Measurements from ENCODE around the gene GPNMB. TPM values are rescaled to one million over a fixed set of nuclear protein-coding genes. Genes with fewer than 3 reads are reported as not detected.

GPNMB gene
- total RNA-seq, 4 donors from 2014 or later: 47.4 to 156 (median 72.5) TPM

DNA sequence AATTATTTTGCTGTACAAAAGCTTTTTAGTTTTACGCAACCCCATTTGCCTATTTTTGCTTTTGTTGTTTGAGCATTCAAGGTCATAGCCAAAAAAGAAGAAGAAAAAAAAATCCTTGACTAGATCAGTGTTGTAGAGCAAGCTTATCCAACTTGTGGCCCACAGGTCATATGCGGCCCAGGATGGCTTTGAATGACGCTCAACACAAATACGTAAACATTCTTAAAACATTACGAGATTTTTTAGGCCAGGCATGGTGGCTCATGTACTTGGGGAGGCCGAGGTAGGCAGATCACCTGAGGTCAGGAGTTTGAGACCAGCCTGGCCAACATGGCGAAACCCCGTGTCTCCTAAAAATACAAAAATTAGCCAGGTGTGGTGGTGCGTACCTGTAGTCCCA, 44.4 kb downstream of the GPNMB start:
- H3K27ac ChIP-seq: no peak overlapping the region
- no peaks in the 10 kb centered on the region for H3K4me1 ChIP-seq
- DNase-seq (ENCODE audit: low spot score in 2 of 2): no peak
- 85 to 88% methylated on average over 9 of the region's 9 CpGs for WGBS, 2 donors
- H3K4me3 ChIP-seq: no peak overlapping the region
- H3K9me3 ChIP-seq: no peaks in the 10 kb centered on the region
- H3K27me3 ChIP-seq: no peaks in the 10 kb centered on the region
- TF ChIP-seq EP300 (IDR thresholded peaks at IDR 0.05) (no peak), POLR2A (IDR thresholded peaks at IDR 0.05) (no peak)
- TF ChIP-seq, protein P1, sequence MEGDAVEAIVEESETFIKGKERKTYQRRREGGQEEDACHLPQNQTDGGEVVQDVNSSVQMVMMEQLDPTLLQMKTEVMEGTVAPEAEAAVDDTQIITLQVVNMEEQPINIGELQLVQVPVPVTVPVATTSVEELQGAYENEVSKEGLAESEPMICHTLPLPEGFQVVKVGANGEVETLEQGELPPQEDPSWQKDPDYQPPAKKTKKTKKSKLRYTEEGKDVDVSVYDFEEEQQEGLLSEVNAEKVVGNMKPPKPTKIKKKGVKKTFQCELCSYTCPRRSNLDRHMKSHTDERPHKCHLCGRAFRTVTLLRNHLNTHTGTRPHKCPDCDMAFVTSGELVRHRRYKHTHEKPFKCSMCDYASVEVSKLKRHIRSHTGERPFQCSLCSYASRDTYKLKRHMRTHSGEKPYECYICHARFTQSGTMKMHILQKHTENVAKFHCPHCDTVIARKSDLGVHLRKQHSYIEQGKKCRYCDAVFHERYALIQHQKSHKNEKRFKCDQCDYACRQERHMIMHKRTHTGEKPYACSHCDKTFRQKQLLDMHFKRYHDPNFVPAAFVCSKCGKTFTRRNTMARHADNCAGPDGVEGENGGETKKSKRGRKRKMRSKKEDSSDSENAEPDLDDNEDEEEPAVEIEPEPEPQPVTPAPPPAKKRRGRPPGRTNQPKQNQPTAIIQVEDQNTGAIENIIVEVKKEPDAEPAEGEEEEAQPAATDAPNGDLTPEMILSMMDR (IDR thresholded peaks at IDR 0.05): no peak
- H3K36me3 ChIP-seq: no peaks in the 10 kb centered on the region

DNA sequence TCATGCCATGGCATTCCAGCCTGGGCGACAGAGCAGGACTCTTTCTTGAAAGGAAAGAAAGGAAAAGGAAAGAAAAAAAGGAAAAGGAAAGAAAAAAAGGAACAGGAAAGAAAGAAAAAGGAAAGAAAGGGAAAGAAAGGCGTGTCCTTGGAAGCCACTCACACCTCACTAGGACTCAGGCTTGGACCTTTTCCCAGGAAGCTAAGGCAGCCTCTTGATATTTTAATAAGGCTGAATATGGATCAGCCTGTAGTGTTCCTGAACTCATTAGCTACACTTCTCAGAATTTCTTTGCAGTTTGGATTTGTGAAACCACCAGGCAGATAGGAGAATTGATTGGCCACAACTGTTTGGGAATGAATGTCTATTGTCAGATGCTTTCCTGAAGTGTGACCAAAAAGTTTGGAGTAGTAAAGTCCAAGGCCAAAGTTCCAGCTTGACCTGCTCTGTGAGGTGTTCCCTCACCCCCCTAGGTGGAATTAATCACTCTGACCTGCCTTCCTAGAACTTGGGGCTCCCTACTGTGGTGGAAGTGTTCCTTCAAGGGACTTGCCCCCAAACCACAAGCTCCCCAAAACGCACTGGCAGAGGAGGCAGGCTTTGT, 45.5 kb downstream of the GPNMB start:
- WGBS, 2 donors: 76 to 83% methylated on average over 3 of the region's 3 CpGs
- DNase-seq (ENCODE audit: low spot score in 2 of 2): no peak
- TF ChIP-seq, protein P1 (IDR thresholded peaks at IDR 0.05): no peak
- TF ChIP-seq POLR2A (IDR thresholded peaks at IDR 0.05) (no peak), EP300 (IDR thresholded peaks at IDR 0.05) (no peak)
- H3K36me3 ChIP-seq: no peaks in the 10 kb centered on the region
- no peak overlapping the region for H3K27ac ChIP-seq
- H3K9me3 ChIP-seq: no peaks in the 10 kb centered on the region
- no peak overlapping the region for H3K4me3 ChIP-seq
- H3K27me3 ChIP-seq: no peaks in the 10 kb centered on the region
- no peaks in the 10 kb centered on the region for H3K4me1 ChIP-seq

DNA sequence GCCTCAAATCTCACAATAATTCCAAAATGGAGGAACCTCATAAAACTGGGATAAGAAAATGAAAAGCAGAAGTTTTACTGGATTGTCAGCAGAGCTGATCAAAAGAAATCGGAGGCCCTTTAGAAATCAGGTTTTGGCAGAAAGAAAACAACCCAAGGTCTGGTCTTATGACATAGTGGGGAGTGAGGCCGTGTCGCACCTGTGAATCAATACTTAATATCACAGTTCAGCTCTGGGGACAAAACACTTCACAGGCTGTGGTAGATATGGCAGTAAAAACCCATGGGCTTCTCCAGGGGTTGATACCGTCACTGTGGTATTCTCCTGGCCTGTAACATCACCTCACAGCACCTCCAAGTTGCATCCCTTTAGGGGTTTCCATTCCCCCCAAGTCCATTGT, 46.0 kb downstream of the GPNMB start:
- Histone ChIP-seq H3K9me3 (no peaks in the 10 kb centered on the region), H3K36me3 (no peaks in the 10 kb centered on the region), H3K27ac (no peak overlapping the region), H3K4me3 (no peak overlapping the region), H3K27me3 (no peaks in the 10 kb centered on the region), H3K4me1 (peaks cover 0 to 3% (median 0%) of the 10 kb centered on the region in 4 donors)
- WGBS, 2 donors: 92 to 97% methylated on average over 4 of the region's 4 CpGs
- DNase-seq (ENCODE audit: low spot score in 2 of 2): no peak
- TF ChIP-seq, protein P1 (IDR thresholded peaks at IDR 0.05): no peak
- TF ChIP-seq POLR2A (IDR thresholded peaks at IDR 0.05): no peak
- TF ChIP-seq EP300 (IDR thresholded peaks at IDR 0.05): no peak

DNA sequence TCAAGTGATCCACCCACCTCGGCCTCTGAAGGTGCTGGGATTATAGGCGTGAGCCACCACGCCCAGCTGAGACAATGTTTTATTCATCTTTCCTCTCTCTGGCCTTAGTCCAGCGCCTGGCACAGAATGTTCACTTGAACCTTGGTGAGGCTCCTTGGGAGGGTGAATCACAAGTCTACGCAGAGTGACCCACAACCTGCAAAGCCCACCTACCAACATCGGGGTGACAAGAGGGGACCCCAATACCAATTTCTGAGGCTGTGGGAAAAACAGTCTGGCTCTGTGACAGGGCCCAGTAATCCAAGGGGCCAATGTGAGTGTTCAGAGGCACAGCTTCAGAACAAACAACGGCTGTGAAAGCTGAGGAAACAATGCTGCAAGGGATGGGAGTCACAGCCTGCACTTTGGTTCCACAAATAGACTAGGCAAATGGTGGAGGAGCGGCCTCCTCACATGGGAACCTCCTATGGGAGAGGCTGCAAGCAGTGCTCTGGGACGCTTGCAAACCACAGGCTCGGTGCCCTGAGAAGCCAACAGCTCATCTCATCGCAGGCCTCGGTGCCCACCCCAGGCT, 47.0 kb downstream of the GPNMB start:
- DNase-seq (ENCODE audit: low spot score in 2 of 2): no peak
- TF ChIP-seq, protein P1 (IDR thresholded peaks at IDR 0.05): no peak
- no peak for TF ChIP-seq EP300 (IDR thresholded peaks at IDR 0.05)
- no peak for TF ChIP-seq POLR2A (IDR thresholded peaks at IDR 0.05)
- H3K36me3 ChIP-seq: no peaks in the 10 kb centered on the region
- no peak overlapping the region for H3K4me3 ChIP-seq
- H3K9me3 ChIP-seq: no peaks in the 10 kb centered on the region
- WGBS, 2 donors: 71 to 75% methylated on average over 12 of the region's 12 CpGs
- peaks cover 0 to 12% (median 0%) of the 10 kb centered on the region in 4 donors for H3K4me1 ChIP-seq
- H3K27ac ChIP-seq: no peak overlapping the region
- H3K27me3 ChIP-seq: no peaks in the 10 kb centered on the region

DNA sequence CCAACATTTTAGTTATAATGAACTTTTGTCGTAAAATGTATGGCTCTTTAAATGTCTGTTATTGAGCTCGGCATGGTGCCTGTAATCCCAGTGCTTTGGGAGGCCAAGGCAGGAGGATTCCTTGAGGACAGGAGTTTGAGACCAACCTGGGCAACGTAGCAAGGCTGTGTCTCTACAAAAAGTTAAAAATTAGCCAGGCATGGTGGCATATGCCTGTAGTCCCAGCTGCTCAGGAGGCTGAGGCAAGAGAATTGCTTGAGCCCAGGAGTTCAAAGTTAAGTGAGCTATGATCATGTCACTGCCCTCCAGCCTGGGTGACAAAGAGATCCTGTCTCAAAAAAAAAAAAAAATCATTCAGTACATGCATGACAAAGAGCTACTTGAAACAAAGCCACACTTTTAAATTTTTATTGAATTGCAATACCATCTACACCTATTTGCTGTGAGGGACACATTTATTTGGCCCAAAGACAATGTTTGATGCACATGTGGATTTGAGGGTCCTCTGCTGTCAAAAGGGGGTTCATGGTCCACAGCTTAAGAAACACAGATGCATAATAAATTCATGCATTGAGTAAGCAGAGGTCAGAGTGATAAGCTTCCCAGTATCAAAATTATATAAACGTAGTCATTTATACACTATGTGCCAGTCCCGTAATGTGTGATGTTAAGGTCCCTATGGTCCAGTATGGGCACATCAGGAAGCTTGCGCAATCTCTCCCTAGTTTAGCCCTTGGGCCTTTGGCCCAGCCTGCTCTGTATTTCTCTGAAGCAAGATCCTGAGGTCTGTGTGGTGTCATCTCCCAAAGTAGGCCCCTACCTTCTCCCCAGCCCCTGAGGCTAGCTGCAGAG, 48.2 kb downstream of the GPNMB start:
- Histone ChIP-seq H3K4me3 (no peak overlapping the region), H3K9me3 (no peaks in the 10 kb centered on the region), H3K4me1 (peaks cover 0 to 16% (median under 1%) of the 10 kb centered on the region in 4 donors), H3K36me3 (no peaks in the 10 kb centered on the region), H3K27ac (no peak overlapping the region), H3K27me3 (no peaks in the 10 kb centered on the region)
- TF ChIP-seq POLR2A (IDR thresholded peaks at IDR 0.05): no peak
- TF ChIP-seq, protein P1 (IDR thresholded peaks at IDR 0.05): no peak
- TF ChIP-seq EP300 (IDR thresholded peaks at IDR 0.05): no peak
- WGBS, 2 donors: 75 to 76% methylated on average over 6 of the region's 6 CpGs
- DNase-seq (ENCODE audit: low spot score in 2 of 2): no peak

Measured in tibial nerve (tissue), 4 donors.